ENCODE results near the gene CHST11. TPM values are rescaled to one million over a fixed set of nuclear protein-coding genes. Genes with fewer than 3 reads are reported as not detected.

Gene CHST11
- total and polyA plus RNA-seq, 10 of the 15 experiments (the other 5 are each of a cell fraction or from before 2014, with no cell fraction given) = 1.9 to 38.1 (median 17.2) TPM

DNA sequence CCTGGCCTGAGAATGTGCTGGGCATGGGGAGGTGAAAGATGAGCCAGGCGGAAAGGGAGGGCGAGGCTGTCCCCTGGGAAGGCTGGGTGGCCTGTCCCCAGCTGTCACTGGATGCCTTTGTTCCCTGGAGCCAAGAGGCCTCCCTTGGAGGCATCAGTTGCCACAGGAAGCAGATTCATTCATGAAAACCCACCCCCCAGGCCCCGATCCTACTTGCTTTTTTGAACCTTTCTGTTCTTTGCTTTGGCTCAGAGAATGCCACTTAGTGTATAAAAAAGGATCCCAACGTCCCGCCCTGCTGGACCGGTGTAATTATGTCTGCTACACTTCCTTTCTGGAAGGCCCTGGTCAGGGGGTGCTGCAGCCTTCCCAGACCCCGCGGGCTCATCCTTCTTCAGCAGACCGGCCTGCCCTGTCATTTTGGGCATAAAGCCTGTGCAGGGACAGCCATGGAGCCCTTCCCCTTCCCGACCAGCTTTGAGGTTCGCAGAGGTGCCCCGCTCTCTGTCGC is 281.1 kb downstream of the CHST11 start (continued):
- no peak for TF ChIP-seq MYC (IDR thresholded peaks at IDR 0.05; ENCODE audit: insufficient read depth, insufficient read length, insufficient replicate concordance, low read length, severe bottlenecking)

DNA sequence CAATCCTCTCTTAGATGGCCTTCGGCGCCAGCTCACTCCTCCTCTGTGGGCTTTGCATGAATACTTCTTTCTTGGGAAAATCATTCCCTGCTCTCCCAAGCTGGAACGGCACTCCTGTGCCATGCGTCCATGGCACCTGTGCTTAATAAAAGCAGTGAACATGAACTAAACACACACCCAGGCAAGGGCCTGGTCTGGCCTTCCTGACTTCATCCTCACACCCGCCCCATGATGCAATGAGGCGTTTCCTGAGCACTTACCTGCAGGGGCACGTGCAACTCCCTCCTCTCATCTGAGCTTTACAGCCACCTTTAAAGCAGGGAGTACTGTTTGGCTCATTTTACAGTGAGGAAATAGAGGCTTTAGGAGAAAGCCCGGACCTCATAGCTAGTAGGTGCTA is 281.6 kb downstream of the CHST11 start:
- Histone ChIP-seq H4K20me1 (ENCODE audit: control insufficient read depth, insufficient read depth) (no peaks in the 10 kb centered on the region), H3K4me3 (no peak overlapping the region), H3K9me3 (replicated peaks; ENCODE audit: control insufficient read depth, insufficient read depth, low read length) (no peaks in the 10 kb centered on the region; the same call in 2 of the 3 replicates), H3K27ac (ENCODE audit: control insufficient read depth, insufficient read depth) (peak overlapping the region; percentile 29; the same call in 1 of the 2 replicates), H3K4me2 (ENCODE audit: control insufficient read depth, insufficient read depth) (peak overlapping the region; percentile 68; the same call in 1 of the 2 replicates), H3K36me3 (ENCODE audit: control insufficient read depth in 2 of 2, insufficient read depth in 2 of 2, low read length in 1 of 2) (peaks cover 0 to 4% of the 10 kb centered on the region in 2 experiments; a peak in 2 of 4 replicates), H3K4me1 (ENCODE audit: control insufficient read depth, insufficient read depth, low read length) (peaks cover 60% of the 10 kb centered on the region), H2AFZ (ENCODE audit: control insufficient read depth, low read depth, low read length) (no peak overlapping the region), H3K9ac (ENCODE audit: control insufficient read depth, insufficient read depth, low read length) (no peak overlapping the region), H3K27me3 (replicated peaks in 1 of 2; ENCODE audit: control insufficient read depth in 2 of 2, insufficient read depth in 2 of 2, low read length in 1 of 2) (no peaks in the 10 kb centered on the region), H3K79me2 (ENCODE audit: control insufficient read depth, insufficient read depth, low read length) (peaks cover 13% of the 10 kb centered on the region)
- RAD21 ChIA-PET (ENCODE audit: unreplicated experiment) = interaction anchor here (0.9 to 2.0 kb wide), 3 partner anchors 13 to 279 kb away, joined by 3 to 7 read pairs (median 3); no protein-coding TSS in a partner anchor
- SMC1A ChIA-PET (ENCODE audit: uncharacterized antibody, unreplicated experiment) = interaction anchor here (0.9 to 3.4 kb wide), 6 partner anchors 8 to 112 kb away, joined by 3 to 21 read pairs (median 4); no protein-coding TSS in a partner anchor
- in situ Hi-C loops (cut with MboI) = no loop called here
- intact Hi-C loops (cut with micrococcal nuclease; ENCODE audit: unreplicated experiment) = no loop called here
- no peak for DNase-seq (ENCODE audit: low read depth, low spot score)
- ATAC-seq = no peak
- WGBS (ENCODE audit: insufficient coverage, insufficient replicate concordance, low lambda C conversion rate, missing lambda C conversion rate) = 88% methylated on average over 8 of the region's 8 CpGs
- POLR2A ChIA-PET = no interaction called here
- no peak for FAIRE-seq
- TF ChIP-seq TCF3 (IDR thresholded peaks at IDR 0.05; ENCODE audit: borderline replicate concordance, insufficient read depth, low read depth, low read length) (no peak), ZBED1 (IDR thresholded peaks at IDR 0.05; ENCODE audit: borderline replicate concordance) (no peak), ZNF217 (IDR thresholded peaks at IDR 0.05) (no peak), SUZ12 (IDR thresholded peaks at IDR 0.05; ENCODE audit: unreplicated experiment) (no peak), HDGF (IDR thresholded peaks at IDR 0.05) (no peak), BHLHE40 (IDR thresholded peaks at IDR 0.05; ENCODE audit: borderline replicate concordance in 1 of 2, low read depth in 2 of 2, low read length in 1 of 2) (no peak; a peak in 1 of 4 replicates), NR2C2 (IDR thresholded peaks at IDR 0.05; ENCODE audit: borderline replicate concordance, control insufficient read depth, insufficient read length, low read depth) (no peak), HCFC1 (IDR thresholded peaks at IDR 0.05; ENCODE audit: low read length) (no peak)
- TF ChIP-seq, protein P1, sequence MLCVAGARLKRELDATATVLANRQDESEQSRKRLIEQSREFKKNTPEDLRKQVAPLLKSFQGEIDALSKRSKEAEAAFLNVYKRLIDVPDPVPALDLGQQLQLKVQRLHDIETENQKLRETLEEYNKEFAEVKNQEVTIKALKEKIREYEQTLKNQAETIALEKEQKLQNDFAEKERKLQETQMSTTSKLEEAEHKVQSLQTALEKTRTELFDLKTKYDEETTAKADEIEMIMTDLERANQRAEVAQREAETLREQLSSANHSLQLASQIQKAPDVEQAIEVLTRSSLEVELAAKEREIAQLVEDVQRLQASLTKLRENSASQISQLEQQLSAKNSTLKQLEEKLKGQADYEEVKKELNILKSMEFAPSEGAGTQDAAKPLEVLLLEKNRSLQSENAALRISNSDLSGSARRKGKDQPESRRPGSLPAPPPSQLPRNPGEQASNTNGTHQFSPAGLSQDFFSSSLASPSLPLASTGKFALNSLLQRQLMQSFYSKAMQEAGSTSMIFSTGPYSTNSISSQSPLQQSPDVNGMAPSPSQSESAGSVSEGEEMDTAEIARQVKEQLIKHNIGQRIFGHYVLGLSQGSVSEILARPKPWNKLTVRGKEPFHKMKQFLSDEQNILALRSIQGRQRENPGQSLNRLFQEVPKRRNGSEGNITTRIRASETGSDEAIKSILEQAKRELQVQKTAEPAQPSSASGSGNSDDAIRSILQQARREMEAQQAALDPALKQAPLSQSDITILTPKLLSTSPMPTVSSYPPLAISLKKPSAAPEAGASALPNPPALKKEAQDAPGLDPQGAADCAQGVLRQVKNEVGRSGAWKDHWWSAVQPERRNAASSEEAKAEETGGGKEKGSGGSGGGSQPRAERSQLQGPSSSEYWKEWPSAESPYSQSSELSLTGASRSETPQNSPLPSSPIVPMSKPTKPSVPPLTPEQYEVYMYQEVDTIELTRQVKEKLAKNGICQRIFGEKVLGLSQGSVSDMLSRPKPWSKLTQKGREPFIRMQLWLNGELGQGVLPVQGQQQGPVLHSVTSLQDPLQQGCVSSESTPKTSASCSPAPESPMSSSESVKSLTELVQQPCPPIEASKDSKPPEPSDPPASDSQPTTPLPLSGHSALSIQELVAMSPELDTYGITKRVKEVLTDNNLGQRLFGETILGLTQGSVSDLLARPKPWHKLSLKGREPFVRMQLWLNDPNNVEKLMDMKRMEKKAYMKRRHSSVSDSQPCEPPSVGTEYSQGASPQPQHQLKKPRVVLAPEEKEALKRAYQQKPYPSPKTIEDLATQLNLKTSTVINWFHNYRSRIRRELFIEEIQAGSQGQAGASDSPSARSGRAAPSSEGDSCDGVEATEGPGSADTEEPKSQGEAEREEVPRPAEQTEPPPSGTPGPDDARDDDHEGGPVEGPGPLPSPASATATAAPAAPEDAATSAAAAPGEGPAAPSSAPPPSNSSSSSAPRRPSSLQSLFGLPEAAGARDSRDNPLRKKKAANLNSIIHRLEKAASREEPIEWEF (IDR thresholded peaks at IDR 0.05; ENCODE audit: insufficient replicate concordance, low read depth, low read length) = no peak
- TF ChIP-seq, protein P2, sequence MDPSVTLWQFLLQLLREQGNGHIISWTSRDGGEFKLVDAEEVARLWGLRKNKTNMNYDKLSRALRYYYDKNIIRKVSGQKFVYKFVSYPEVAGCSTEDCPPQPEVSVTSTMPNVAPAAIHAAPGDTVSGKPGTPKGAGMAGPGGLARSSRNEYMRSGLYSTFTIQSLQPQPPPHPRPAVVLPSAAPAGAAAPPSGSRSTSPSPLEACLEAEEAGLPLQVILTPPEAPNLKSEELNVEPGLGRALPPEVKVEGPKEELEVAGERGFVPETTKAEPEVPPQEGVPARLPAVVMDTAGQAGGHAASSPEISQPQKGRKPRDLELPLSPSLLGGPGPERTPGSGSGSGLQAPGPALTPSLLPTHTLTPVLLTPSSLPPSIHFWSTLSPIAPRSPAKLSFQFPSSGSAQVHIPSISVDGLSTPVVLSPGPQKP (IDR thresholded peaks at IDR 0.05; ENCODE audit: low read depth, low read length) = no peak
- no TSS peak for BruUV-seq (replicated peaks)
- CTCF ChIA-PET = interaction anchor here (0.6 to 1.8 kb wide), 4 partner anchors 11 to 582 kb away, joined by 3 to 7 read pairs (median 3); no protein-coding TSS in a partner anchor
